IMR-90 (cell line): ENCODE data around the gene ZBTB44.

Experiments used
- CEBPB ChIP-seq: IDR thresholded peaks from 2 replicates; pipeline ENCODE4 v1.6.1; 2012; ENCODE audit warnings: low read depth, low read length, improper control_type of control experiment
- FOS ChIP-seq: fragments of 150-350 bp; IDR thresholded peaks from 2 replicates; pipeline ENCODE4 v1.6.1; 2016; ENCODE audit warnings: low read depth, low read length
- MAZ ChIP-seq: IDR thresholded peaks from 2 replicates; pipeline ENCODE4 v1.6.1; 2012; ENCODE audit warnings: low read depth, mild to moderate bottlenecking, low read length, improper control_type of control experiment, moderate library complexity, borderline replicate concordance
- MXI1 ChIP-seq: IDR thresholded peaks from 2 replicates; pipeline ENCODE4 v1.6.1; 2012; ENCODE audit warnings: low read depth, mild to moderate bottlenecking, low read length, moderate library complexity, borderline replicate concordance
- POLR2A ChIP-seq: IDR thresholded peaks from 2 replicates; pipeline ENCODE4 v1.6.1; 2012; ENCODE audit warnings: mild to moderate bottlenecking, low read depth, low read length
- RAD21 ChIP-seq: IDR thresholded peaks from 2 replicates; pipeline ENCODE4 v1.6.1; 2012; ENCODE audit warnings: low read length, improper control_type of control experiment
- TF ChIP-seq, protein P1 (sequence below): conservative IDR thresholded peaks from 2 replicates; pipeline ENCODE4 v1.5.1; 2012; ENCODE audit warnings: mild to moderate bottlenecking, low read depth, low read length, improper control_type of control experiment

DNA sequence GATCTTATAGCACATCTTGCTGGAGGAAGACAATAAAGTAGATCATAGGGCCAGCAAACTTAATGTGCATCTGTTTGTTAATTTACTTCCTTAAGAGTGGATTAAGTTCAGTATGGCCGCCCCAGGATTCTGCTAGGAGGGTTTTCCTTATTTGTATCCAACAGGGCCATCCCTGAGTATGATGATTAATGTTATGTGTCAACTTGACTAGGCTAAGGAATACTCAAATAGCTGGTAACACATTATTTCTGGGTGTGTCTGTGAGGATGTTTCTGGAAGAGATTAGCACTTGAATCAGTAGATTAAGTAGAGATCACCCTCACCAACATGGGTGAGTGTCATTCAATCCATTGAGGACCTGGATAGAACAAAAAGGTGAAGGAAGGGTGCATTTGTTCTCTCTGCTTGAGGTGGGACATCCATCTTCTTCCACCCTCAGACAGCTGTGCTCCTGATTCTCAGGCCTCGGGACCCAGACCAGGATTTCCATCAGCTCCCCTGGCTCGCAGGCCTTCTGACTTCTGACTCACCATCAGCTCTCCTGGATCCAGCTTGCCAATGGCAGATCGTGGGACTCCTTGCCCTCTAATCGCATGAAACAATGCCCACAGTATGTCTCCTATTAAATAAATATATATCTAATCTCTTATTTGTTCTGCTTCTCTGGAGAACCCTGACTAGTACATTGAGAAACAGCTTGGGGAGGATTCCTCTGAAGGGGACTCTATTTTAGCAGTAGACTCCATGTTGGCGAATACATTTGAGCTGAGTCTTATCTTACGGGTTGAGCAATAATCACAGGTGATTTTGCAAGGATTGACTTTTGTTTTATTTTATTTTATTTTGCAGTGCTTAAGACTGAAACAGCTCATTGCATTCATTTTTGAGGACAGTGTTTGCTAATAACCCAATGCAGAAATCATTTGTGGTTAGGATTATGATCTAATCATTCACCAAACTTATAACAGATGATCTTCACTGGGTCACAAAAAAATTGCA lies 9.0 kb upstream of the ZBTB44 start:
- no peak for TF ChIP-seq RAD21
- no peak for TF ChIP-seq FOS
- no peak for TF ChIP-seq POLR2A
- TF ChIP-seq, protein P1, sequence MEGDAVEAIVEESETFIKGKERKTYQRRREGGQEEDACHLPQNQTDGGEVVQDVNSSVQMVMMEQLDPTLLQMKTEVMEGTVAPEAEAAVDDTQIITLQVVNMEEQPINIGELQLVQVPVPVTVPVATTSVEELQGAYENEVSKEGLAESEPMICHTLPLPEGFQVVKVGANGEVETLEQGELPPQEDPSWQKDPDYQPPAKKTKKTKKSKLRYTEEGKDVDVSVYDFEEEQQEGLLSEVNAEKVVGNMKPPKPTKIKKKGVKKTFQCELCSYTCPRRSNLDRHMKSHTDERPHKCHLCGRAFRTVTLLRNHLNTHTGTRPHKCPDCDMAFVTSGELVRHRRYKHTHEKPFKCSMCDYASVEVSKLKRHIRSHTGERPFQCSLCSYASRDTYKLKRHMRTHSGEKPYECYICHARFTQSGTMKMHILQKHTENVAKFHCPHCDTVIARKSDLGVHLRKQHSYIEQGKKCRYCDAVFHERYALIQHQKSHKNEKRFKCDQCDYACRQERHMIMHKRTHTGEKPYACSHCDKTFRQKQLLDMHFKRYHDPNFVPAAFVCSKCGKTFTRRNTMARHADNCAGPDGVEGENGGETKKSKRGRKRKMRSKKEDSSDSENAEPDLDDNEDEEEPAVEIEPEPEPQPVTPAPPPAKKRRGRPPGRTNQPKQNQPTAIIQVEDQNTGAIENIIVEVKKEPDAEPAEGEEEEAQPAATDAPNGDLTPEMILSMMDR = no peak
- no peak for TF ChIP-seq MAZ
- peak; percentile 77 for TF ChIP-seq CEBPB
- no peak for TF ChIP-seq MXI1
